ENCODE measurements around the gene SLC27A4.

SLC27A4 gene

GRCh38 chr9:128342971-128343680 is 2.8 kb downstream of the SLC27A4 start:
- DNase-seq (no peak), ATAC-seq (no peak)
- no peak overlapping the region for H3K4me3 Mint-ChIP-seq
- H3K27me3 Mint-ChIP-seq, result no peaks in the 10 kb centered on the region
- H3K4me1 Mint-ChIP-seq, result peaks cover 15% of the 10 kb centered on the region
- no peak overlapping the region for H3K27ac Mint-ChIP-seq
- H3K9me3 Mint-ChIP-seq, result no peaks in the 10 kb centered on the region

- DNase-seq (no peak), ATAC-seq (no peak)
- Mint-ChIP-seq H3K9me3 (no peaks in the 10 kb centered on the region), H3K27ac (no peak overlapping the region), H3K4me1 (peaks cover 15% of the 10 kb centered on the region), H3K4me3 (no peak overlapping the region), H3K27me3 (no peaks in the 10 kb centered on the region)
These were observed 3.5 kb downstream of the SLC27A4 start for GRCh38 chr9:128343855-128344254.

GRCh38 chr9:128344931-128345605 is 4.7 kb downstream of the SLC27A4 start:
- Mint-ChIP-seq H3K27ac (peak overlapping the region in 1 of 2 donors; percentile 71), H3K4me3 (no peak overlapping the region), H3K9me3 (no peaks in the 10 kb centered on the region), H3K4me1 (peaks cover 10% of the 10 kb centered on the region), H3K27me3 (no peaks in the 10 kb centered on the region)
- no peak for DNase-seq
- no peak for ATAC-seq

- Mint-ChIP-seq H3K27ac (no peak overlapping the region), H3K4me1 (no peaks in the 10 kb centered on the region), H3K4me3 (no peak overlapping the region), H3K27me3 (no peaks in the 10 kb centered on the region), H3K9me3 (no peaks in the 10 kb centered on the region)
- ATAC-seq (no peak), DNase-seq (no peak)
These were observed 8.8 kb downstream of the SLC27A4 start for GRCh38 chr9:128349125-128349524.

GRCh38 chr9:128349772-128350171 is 9.4 kb downstream of the SLC27A4 start:
- no peak overlapping the region for H3K4me3 Mint-ChIP-seq
- ATAC-seq (no peak), DNase-seq (no peak)
- H3K27me3 Mint-ChIP-seq, result no peaks in the 10 kb centered on the region
- no peaks in the 10 kb centered on the region for H3K4me1 Mint-ChIP-seq
- H3K9me3 Mint-ChIP-seq, result no peaks in the 10 kb centered on the region
- H3K27ac Mint-ChIP-seq, result no peak overlapping the region

GRCh38 chr9:128355451-128355850 is 15.1 kb downstream of the SLC27A4 start:
- H3K9me3 Mint-ChIP-seq, result no peaks in the 10 kb centered on the region
- no peak overlapping the region for H3K4me3 Mint-ChIP-seq
- no peak overlapping the region for H3K27ac Mint-ChIP-seq
- no peaks in the 10 kb centered on the region for H3K4me1 Mint-ChIP-seq
- DNase-seq (no peak), ATAC-seq (no peak)
- no peaks in the 10 kb centered on the region for H3K27me3 Mint-ChIP-seq

GRCh38 chr9:128358090-128358489 is 17.8 kb downstream of the SLC27A4 start:
- no peak overlapping the region for H3K4me3 Mint-ChIP-seq
- no peak overlapping the region for H3K27ac Mint-ChIP-seq
- no peak for ATAC-seq
- H3K4me1 Mint-ChIP-seq, result peaks cover 17% of the 10 kb centered on the region
- no peaks in the 10 kb centered on the region for H3K9me3 Mint-ChIP-seq
- no peaks in the 10 kb centered on the region for H3K27me3 Mint-ChIP-seq
- no peak for DNase-seq

GRCh38 chr9:128358861-128359260 is 18.5 kb downstream of the SLC27A4 start:
- Mint-ChIP-seq H3K27me3 (no peaks in the 10 kb centered on the region), H3K4me3 (no peak overlapping the region), H3K9me3 (no peaks in the 10 kb centered on the region), H3K27ac (no peak overlapping the region), H3K4me1 (peaks cover 17% of the 10 kb centered on the region)
- no peak for ATAC-seq
- DNase-seq, result no peak

- Mint-ChIP-seq H3K4me3 (no peak overlapping the region), H3K27ac (peak overlapping the region in 1 of 2 donors; percentile 42), H3K9me3 (no peaks in the 10 kb centered on the region), H3K4me1 (peaks cover 34% of the 10 kb centered on the region), H3K27me3 (no peaks in the 10 kb centered on the region)
- ATAC-seq (no peak), DNase-seq (no peak)
These were observed 20.5 kb downstream of the SLC27A4 start for GRCh38 chr9:128360826-128361225.

GRCh38 chr9:128361296-128361985 is 21.1 kb downstream of the SLC27A4 start:
- no peaks in the 10 kb centered on the region for H3K27me3 Mint-ChIP-seq
- peak overlapping the region in 1 of 2 donors; percentile 90 for H3K27ac Mint-ChIP-seq
- no peaks in the 10 kb centered on the region for H3K9me3 Mint-ChIP-seq
- DNase-seq (no peak), ATAC-seq (no peak)
- peak overlapping the region; percentile 80 to 86 for H3K4me3 Mint-ChIP-seq
- peaks cover 35% of the 10 kb centered on the region for H3K4me1 Mint-ChIP-seq

- H3K27me3 Mint-ChIP-seq, result no peaks in the 10 kb centered on the region
- H3K9me3 Mint-ChIP-seq, result no peaks in the 10 kb centered on the region
- H3K4me1 Mint-ChIP-seq, result peaks cover 35% of the 10 kb centered on the region
- ATAC-seq (peak; percentile 89), DNase-seq (peak; percentile 62 to 69)
- H3K27ac Mint-ChIP-seq, result no peak overlapping the region
- H3K4me3 Mint-ChIP-seq, result peak overlapping the region; percentile 80 to 86
These were observed 21.8 kb downstream of the SLC27A4 start for GRCh38 chr9:128361986-128362646.

GRCh38 chr9:128362774-128363173 is 22.4 kb downstream of the SLC27A4 start:
- DNase-seq (no peak), ATAC-seq (no peak)
- Mint-ChIP-seq H3K4me1 (peaks cover 35% of the 10 kb centered on the region), H3K9me3 (no peaks in the 10 kb centered on the region), H3K4me3 (no peak overlapping the region), H3K27ac (no peak overlapping the region), H3K27me3 (no peaks in the 10 kb centered on the region)

GRCh38 chr9:128365525-128365924 is 25.2 kb downstream of the SLC27A4 start:
- ATAC-seq (no peak), DNase-seq (no peak)
- Mint-ChIP-seq H3K27ac (no peak overlapping the region), H3K27me3 (no peaks in the 10 kb centered on the region), H3K4me3 (no peak overlapping the region), H3K4me1 (peaks cover 41% of the 10 kb centered on the region), H3K9me3 (no peaks in the 10 kb centered on the region)

- Mint-ChIP-seq H3K9me3 (no peaks in the 10 kb centered on the region), H3K27me3 (no peaks in the 10 kb centered on the region), H3K27ac (no peak overlapping the region), H3K4me1 (peaks cover 46% of the 10 kb centered on the region), H3K4me3 (no peak overlapping the region)
- ATAC-seq (no peak), DNase-seq (no peak)
These were observed 28.8 kb downstream of the SLC27A4 start for GRCh38 chr9:128369024-128369706.

- Mint-ChIP-seq H3K27ac (peak overlapping the region; percentile 93 to 96), H3K9me3 (no peaks in the 10 kb centered on the region), H3K27me3 (no peaks in the 10 kb centered on the region), H3K4me1 (peaks cover 34% of the 10 kb centered on the region), H3K4me3 (peak overlapping the region; percentile 95 to 96)
- ATAC-seq, result no peak
- DNase-seq, result no peak
These were observed 30.0 kb downstream of the SLC27A4 start for GRCh38 chr9:128370367-128370751.
